ENCODE results near the gene RFX3. TPM values are rescaled to one million over a fixed set of nuclear protein-coding genes. Genes with fewer than 3 reads are reported as not detected.

Gene RFX3
- total and polyA plus RNA-seq, 4 donors = 0.30 to 4.6 (median 1.5) TPM

GRCh38 chr9:3290231-3290840 is 235.5 kb downstream of the RFX3 start:
- H3K9me3 ChIP-seq (ENCODE audit: control insufficient read depth in 4 of 4, low read length in 3 of 4) = peaks cover 0 to 4% (median 0%) of the 10 kb centered on the region in 4 donors
- no peak overlapping the region for H3K9ac ChIP-seq (ENCODE audit: low read depth in 1 of 2, low read length in 2 of 2)
- H3K36me3 ChIP-seq (ENCODE audit: control insufficient read depth in 4 of 4, insufficient read depth in 3 of 4, low read depth in 1 of 4, low read length in 3 of 4) = peaks cover 0 to 3% (median 0%) of the 10 kb centered on the region in 4 donors
- no peak for DNase-seq (ENCODE audit: low spot score)
- H3K27ac ChIP-seq (ENCODE audit: low read depth in 1 of 2, low read length in 2 of 2) = no peak overlapping the region
- WGBS = 83% methylated on average over 5 of the region's 5 CpGs
- H3K27me3 ChIP-seq (ENCODE audit: control insufficient read depth in 4 of 4, insufficient read depth in 4 of 4, low read length in 3 of 4) = no peaks in the 10 kb centered on the region
- TF ChIP-seq JUND (IDR thresholded peaks at IDR 0.05) = no peak
- H3K4me1 ChIP-seq (ENCODE audit: control insufficient read depth in 4 of 4, insufficient read depth in 4 of 4, low read length in 3 of 4) = no peaks in the 10 kb centered on the region
- H3K4me3 ChIP-seq (ENCODE audit: low read depth in 1 of 3, low read length in 3 of 3) = no peak overlapping the region

- Histone ChIP-seq H3K36me3 (ENCODE audit: control insufficient read depth in 4 of 4, insufficient read depth in 3 of 4, low read depth in 1 of 4, low read length in 3 of 4) (peaks cover 0 to 3% (median 0%) of the 10 kb centered on the region in 4 donors), H3K9ac (ENCODE audit: low read depth in 1 of 2, low read length in 2 of 2) (no peak overlapping the region), H3K27me3 (ENCODE audit: control insufficient read depth in 4 of 4, insufficient read depth in 4 of 4, low read length in 3 of 4) (no peaks in the 10 kb centered on the region), H3K9me3 (ENCODE audit: control insufficient read depth in 4 of 4, low read length in 3 of 4) (peaks cover 0 to 4% (median 0%) of the 10 kb centered on the region in 4 donors), H3K27ac (ENCODE audit: low read depth in 1 of 2, low read length in 2 of 2) (no peak overlapping the region), H3K4me1 (ENCODE audit: control insufficient read depth in 4 of 4, insufficient read depth in 4 of 4, low read length in 3 of 4) (no peaks in the 10 kb centered on the region), H3K4me3 (ENCODE audit: low read depth in 1 of 3, low read length in 3 of 3) (no peak overlapping the region)
- no peak for TF ChIP-seq NR2F2 (IDR thresholded peaks at IDR 0.05)
- TF ChIP-seq MAX (IDR thresholded peaks at IDR 0.05) = no peak
- TF ChIP-seq ZBTB33 (IDR thresholded peaks at IDR 0.05) = no peak
- TF ChIP-seq HNF4A (conservative IDR thresholded peaks at IDR 0.05) = no peak
- TF ChIP-seq GABPA (IDR thresholded peaks at IDR 0.05 in 1 of 2, conservative IDR thresholded peaks at IDR 0.05 in 1 of 2) = no peak
- no peak for TF ChIP-seq RAD21 (IDR thresholded peaks at IDR 0.05)
- no peak for TF ChIP-seq HNF4G (IDR thresholded peaks at IDR 0.05)
- TF ChIP-seq SP1 (IDR thresholded peaks at IDR 0.05) = no peak
- TF ChIP-seq TAF1 (conservative IDR thresholded peaks at IDR 0.05) = no peak
- no peak for TF ChIP-seq RXRA (IDR thresholded peaks at IDR 0.05)
- no peak for TF ChIP-seq JUND (IDR thresholded peaks at IDR 0.05)
- no peak for TF ChIP-seq ATF3 (IDR thresholded peaks at IDR 0.05)
- no peak for TF ChIP-seq CTCF (IDR thresholded peaks at IDR 0.05; ENCODE audit: low read depth, low read length, missing input control)
- no peak for TF ChIP-seq FOXA2 (IDR thresholded peaks at IDR 0.05)
- no peak for DNase-seq (ENCODE audit: low spot score)
Observed at GRCh38 chr9:3288686-3289085, 237.1 kb downstream of the RFX3 start.

Data from liver (tissue), 9 donors.